Liver (tissue), 9 donors: Measurements from ENCODE around the gene PEX14. TPM values are rescaled to one million over a fixed set of nuclear protein-coding genes. Genes with fewer than 3 reads are reported as not detected.

Source experiments
- DNase-seq: peaks from one replicate; pipeline ENCODE4 v3.0.0-alpha.2; 2017; ENCODE audit warnings: low spot score
- H3K27ac ChIP-seq, 2 donors: one replicate each; pipeline ENCODE4 v1.7.0; 2013; ENCODE audit warnings: inconsistent platforms in 2 of 2, low read length in 2 of 2, control low read depth in 1 of 2, low read depth in 1 of 2, mild to moderate bottlenecking in 1 of 2
- H3K27me3 ChIP-seq, 4 donors: one replicate each; pipeline versions ENCODE4 v1.6.1 to v1.7.0; 2013; ENCODE audit warnings: low read length in 3 of 4, inconsistent platforms in 1 of 4, mild to moderate bottlenecking in 1 of 4, moderate library complexity in 1 of 4; ENCODE audit not compliant: control insufficient read depth in 4 of 4, insufficient read depth in 4 of 4
- H3K36me3 ChIP-seq, 4 donors: one replicate each; pipeline versions ENCODE4 v1.6.1 to v1.7.0; 2013; ENCODE audit warnings: low read length in 3 of 4, mild to moderate bottlenecking in 3 of 4, low read depth in 1 of 4, moderate library complexity in 1 of 4; ENCODE audit not compliant: control insufficient read depth in 4 of 4, insufficient read depth in 3 of 4
- H3K4me1 ChIP-seq, 4 donors: one replicate each; pipeline versions ENCODE4 v1.6.1 to v1.7.0; 2013; ENCODE audit warnings: low read length in 3 of 4, mild to moderate bottlenecking in 3 of 4, moderate library complexity in 1 of 4; ENCODE audit not compliant: control insufficient read depth in 4 of 4, insufficient read depth in 4 of 4
- H3K4me3 ChIP-seq, 3 donors: one replicate each; pipeline versions ENCODE4 v1.6.1 to v1.7.0; 2013; ENCODE audit warnings: low read length in 3 of 3, control low read depth in 1 of 3, low read depth in 1 of 3, mild to moderate bottlenecking in 1 of 3
- H3K9ac ChIP-seq, 2 donors: one replicate each; pipeline ENCODE4 v1.7.0; 2013; ENCODE audit warnings: low read length in 2 of 2, mild to moderate bottlenecking in 2 of 2, moderate library complexity in 2 of 2, control low read depth in 1 of 2, low read depth in 1 of 2
- H3K9me3 ChIP-seq, 4 donors: one replicate each; pipeline versions ENCODE4 v1.6.1 to v1.7.0; 2013; ENCODE audit warnings: low read length in 3 of 4; ENCODE audit not compliant: control insufficient read depth in 4 of 4
- ATF3 ChIP-seq: IDR thresholded peaks from 2 replicates; pipeline ENCODE4 v1.6.1; 2016; ENCODE audit warnings: antibody characterized with exemption
- EGR1 ChIP-seq, 2 donors: IDR thresholded peaks; 2 replicates each; pipeline ENCODE4 v1.6.1; 2016 to 2018; ENCODE audit warnings: antibody characterized with exemption in 2 of 2, low read depth in 2 of 2
- FOXA1 ChIP-seq: IDR thresholded peaks from 2 replicates; pipeline ENCODE4 v1.6.1; 2016; ENCODE audit warnings: antibody characterized with exemption
- FOXA2 ChIP-seq: IDR thresholded peaks from 2 replicates; pipeline ENCODE4 v1.6.1; 2016; ENCODE audit warnings: antibody characterized with exemption
- GABPA ChIP-seq, 2 donors: IDR thresholded peaks in 1 of 2; conservative IDR thresholded peaks in 1 of 2; 2 replicates each; pipeline ENCODE4 v1.6.1; 2016; ENCODE audit warnings: antibody characterized with exemption in 2 of 2, mild to moderate bottlenecking in 1 of 2, moderate library complexity in 1 of 2
- HNF4A ChIP-seq, 2 donors: conservative IDR thresholded peaks; 2 replicates each; pipeline ENCODE4 v1.6.1; 2016; ENCODE audit warnings: antibody characterized with exemption in 2 of 2, mild to moderate bottlenecking in 2 of 2
- HNF4G ChIP-seq: IDR thresholded peaks from 2 replicates; pipeline ENCODE4 v1.6.1; 2016; ENCODE audit warnings: antibody characterized with exemption
- JUND ChIP-seq, 2 donors: IDR thresholded peaks; 2 replicates each; pipeline ENCODE4 v1.6.1; 2016; ENCODE audit warnings: antibody characterized with exemption in 2 of 2
- NR2F2 ChIP-seq: IDR thresholded peaks from 2 replicates; pipeline ENCODE4 v1.6.1; 2016; ENCODE audit warnings: antibody characterized with exemption
- RAD21 ChIP-seq, 2 donors: IDR thresholded peaks; 2 replicates each; pipeline ENCODE4 v1.6.1; 2016; ENCODE audit warnings: antibody characterized with exemption in 2 of 2, mild to moderate bottlenecking in 2 of 2
- REST ChIP-seq: IDR thresholded peaks from 2 replicates; pipeline ENCODE4 v1.6.1; 2016; ENCODE audit warnings: antibody characterized with exemption, mild to moderate bottlenecking
- RXRA ChIP-seq, 2 donors: IDR thresholded peaks; 2 replicates each; pipeline ENCODE4 v1.6.1; 2017 to 2018; ENCODE audit warnings: antibody characterized with exemption in 2 of 2, mild to moderate bottlenecking in 1 of 2
- SP1 ChIP-seq: IDR thresholded peaks from 2 replicates; pipeline ENCODE4 v1.6.1; 2018; ENCODE audit warnings: antibody characterized with exemption, mild to moderate bottlenecking
- TAF1 ChIP-seq: conservative IDR thresholded peaks from 2 replicates; pipeline ENCODE4 v1.6.1; 2016; ENCODE audit warnings: antibody characterized with exemption, mild to moderate bottlenecking
- YY1 ChIP-seq: IDR thresholded peaks from 2 replicates; pipeline ENCODE4 v1.6.1; 2016; ENCODE audit warnings: antibody characterized with exemption, mild to moderate bottlenecking
- WGBS: extraction: QIAGEN DNeasy Blood & Tissue Kit; methylation state at CpG from one replicate; pipeline ENCODE4 v1.1.7; 2013; 5-methylcytosine and 5-hydroxymethylcytosine counted together
- polyA plus RNA-seq, 2 donors: library from polyadenylated mRNA; stranded (reverse) in 1 of 2; unstranded in 1 of 2; fragments of 200-250 nt in 1 of 2; fragments of >200 nt in 1 of 2; fragmentation: Nextera tagmentation in 1 of 2; extraction: Ambion mirVana in 1 of 2; gene quantifications; one replicate each; pipeline versions ENCODE4 v1.2.1 to v1.2.3, GENCODE V29; 2013 to 2015
- total RNA-seq, 2 donors: library from RNA; depleted of rRNA; stranded (reverse); fragments of >200 nt; gene quantifications; one replicate each; pipeline ENCODE4 v1.2.3, GENCODE V29; 2014
- TF ChIP-seq, protein P1 (sequence below): fragments of 150-350 bp; IDR thresholded peaks from 2 replicates; pipeline ENCODE4 v1.5.1; 2017; ENCODE audit warnings: improper control_type of control experiment, low read depth, low read length; ENCODE audit not compliant: missing input control
- TF ChIP-seq, protein P2 (sequence below): IDR thresholded peaks from 2 replicates; pipeline ENCODE4 v1.6.1; 2016; ENCODE audit warnings: antibody characterized with exemption
- TF ChIP-seq, protein P3 (sequence below): IDR thresholded peaks from 2 replicates; pipeline ENCODE4 v1.6.1; 2016; ENCODE audit warnings: antibody characterized with exemption
- donor health status: healthy.
- donor health status: healthy.
- donor health status: healthy.
- donor health status: healthy.
- donor health status: healthy.

The PEX14 gene
- total and polyA plus RNA-seq, 4 donors: 7.1 to 16.1 (median 11.7) TPM

- TF ChIP-seq, protein P1, sequence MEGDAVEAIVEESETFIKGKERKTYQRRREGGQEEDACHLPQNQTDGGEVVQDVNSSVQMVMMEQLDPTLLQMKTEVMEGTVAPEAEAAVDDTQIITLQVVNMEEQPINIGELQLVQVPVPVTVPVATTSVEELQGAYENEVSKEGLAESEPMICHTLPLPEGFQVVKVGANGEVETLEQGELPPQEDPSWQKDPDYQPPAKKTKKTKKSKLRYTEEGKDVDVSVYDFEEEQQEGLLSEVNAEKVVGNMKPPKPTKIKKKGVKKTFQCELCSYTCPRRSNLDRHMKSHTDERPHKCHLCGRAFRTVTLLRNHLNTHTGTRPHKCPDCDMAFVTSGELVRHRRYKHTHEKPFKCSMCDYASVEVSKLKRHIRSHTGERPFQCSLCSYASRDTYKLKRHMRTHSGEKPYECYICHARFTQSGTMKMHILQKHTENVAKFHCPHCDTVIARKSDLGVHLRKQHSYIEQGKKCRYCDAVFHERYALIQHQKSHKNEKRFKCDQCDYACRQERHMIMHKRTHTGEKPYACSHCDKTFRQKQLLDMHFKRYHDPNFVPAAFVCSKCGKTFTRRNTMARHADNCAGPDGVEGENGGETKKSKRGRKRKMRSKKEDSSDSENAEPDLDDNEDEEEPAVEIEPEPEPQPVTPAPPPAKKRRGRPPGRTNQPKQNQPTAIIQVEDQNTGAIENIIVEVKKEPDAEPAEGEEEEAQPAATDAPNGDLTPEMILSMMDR: peak; percentile 4
- TF ChIP-seq EGR1 (IDR thresholded peaks at IDR 0.05; ENCODE audit: low read depth in 2 of 2): no peak
- no peak for TF ChIP-seq GABPA (IDR thresholded peaks at IDR 0.05 in 1 of 2, conservative IDR thresholded peaks at IDR 0.05 in 1 of 2)
- TF ChIP-seq, protein P2, sequence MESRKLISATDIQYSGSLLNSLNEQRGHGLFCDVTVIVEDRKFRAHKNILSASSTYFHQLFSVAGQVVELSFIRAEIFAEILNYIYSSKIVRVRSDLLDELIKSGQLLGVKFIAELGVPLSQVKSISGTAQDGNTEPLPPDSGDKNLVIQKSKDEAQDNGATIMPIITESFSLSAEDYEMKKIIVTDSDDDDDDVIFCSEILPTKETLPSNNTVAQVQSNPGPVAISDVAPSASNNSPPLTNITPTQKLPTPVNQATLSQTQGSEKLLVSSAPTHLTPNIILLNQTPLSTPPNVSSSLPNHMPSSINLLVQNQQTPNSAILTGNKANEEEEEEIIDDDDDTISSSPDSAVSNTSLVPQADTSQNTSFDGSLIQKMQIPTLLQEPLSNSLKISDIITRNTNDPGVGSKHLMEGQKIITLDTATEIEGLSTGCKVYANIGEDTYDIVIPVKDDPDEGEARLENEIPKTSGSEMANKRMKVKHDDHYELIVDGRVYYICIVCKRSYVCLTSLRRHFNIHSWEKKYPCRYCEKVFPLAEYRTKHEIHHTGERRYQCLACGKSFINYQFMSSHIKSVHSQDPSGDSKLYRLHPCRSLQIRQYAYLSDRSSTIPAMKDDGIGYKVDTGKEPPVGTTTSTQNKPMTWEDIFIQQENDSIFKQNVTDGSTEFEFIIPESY: no peak
- peak; percentile 27 for TF ChIP-seq YY1
- TF ChIP-seq, protein P3, sequence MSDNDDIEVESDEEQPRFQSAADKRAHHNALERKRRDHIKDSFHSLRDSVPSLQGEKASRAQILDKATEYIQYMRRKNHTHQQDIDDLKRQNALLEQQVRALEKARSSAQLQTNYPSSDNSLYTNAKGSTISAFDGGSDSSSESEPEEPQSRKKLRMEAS: no peak
- TF ChIP-seq FOXA1: no peak
- peak; percentile 42 for TF ChIP-seq NR2F2
- TF ChIP-seq FOXA2: no peak
- TF ChIP-seq SP1: peak; percentile 73
- TF ChIP-seq HNF4G: peak; percentile 50
- no peak for TF ChIP-seq ATF3
- peak in 1 of 2 donors; percentile 39 for TF ChIP-seq JUND (IDR thresholded peaks at IDR 0.05)
- TF ChIP-seq RXRA (IDR thresholded peaks at IDR 0.05): peak; percentile 76 to 77
- TF ChIP-seq RAD21 (IDR thresholded peaks at IDR 0.05): peak; percentile 66 to 78
- no peak for TF ChIP-seq TAF1
- peak; percentile 92 for TF ChIP-seq HNF4A (conservative IDR thresholded peaks at IDR 0.05)
- TF ChIP-seq REST: peak; percentile 34
- Histone ChIP-seq H3K27ac (peak overlapping the region; percentile 48 to 54), H3K9ac (no peak overlapping the region), H3K9me3 (no peaks in the 10 kb centered on the region), H3K4me1 (peaks cover 10 to 39% (median 18%) of the 10 kb centered on the region in 4 donors), H3K27me3 (no peaks in the 10 kb centered on the region), H3K36me3 (peaks cover 3 to 15% (median 4%) of the 10 kb centered on the region in 4 donors), H3K4me3 (no peak overlapping the region)
- peak; percentile 52 for DNase-seq
- 42% methylated on average over 7 of the region's 7 CpGs for WGBS
Measured at GRCh38 chr1:10628685-10629084, 153.9 kb downstream of the PEX14 start.
